Peyer's patch (tissue), 4 donors: ENCODE measurements around the gene EWSR1. TPM values are rescaled to one million over a fixed set of nuclear protein-coding genes. Genes with fewer than 3 reads are reported as not detected.
A peak's percentile ranks its signal among the peaks of the same experiment; 100 is the strongest.

Experiments used
- DNase-seq, 3 donors: peaks; one replicate each; pipeline ENCODE4 v3.0.0-alpha.2; 2017 to 2019
- H3K27ac ChIP-seq, 4 donors: fragments of 200-600 bp; sonication (generic); one replicate each; pipeline ENCODE4 v1.5.1; 2016 to 2019
- H3K27me3 ChIP-seq, 2 donors: fragments of 200-600 bp; sonication (generic); one replicate each; pipeline ENCODE4 v1.5.1; 2019
- H3K36me3 ChIP-seq, 3 donors: fragments of 200-600 bp; sonication (generic); one replicate each; pipeline ENCODE4 v1.5.1; 2016 to 2019
- H3K4me1 ChIP-seq, 4 donors: fragments of 200-600 bp; sonication (generic); one replicate each; pipeline ENCODE4 v1.5.1; 2016 to 2019
- H3K4me3 ChIP-seq, 4 donors: fragments of 200-600 bp; sonication (generic); 1 replicate in 3 of 4; 2 replicates in 1 of 4; pipeline ENCODE4 v1.5.1; 2016 to 2019; ENCODE audit warnings: mild to moderate bottlenecking in 1 of 4
- H3K9me3 ChIP-seq, 4 donors: fragments of 200-600 bp; sonication (generic); one replicate each; pipeline ENCODE4 v1.5.1; 2016 to 2019; ENCODE audit warnings: mild to moderate bottlenecking in 1 of 4
- CTCF ChIP-seq, 6 experiments: fragments of 450-650 bp in 4 of 6; fragments of 200-600 bp in 2 of 6; sonication (generic) in 1 of 6; IDR thresholded peaks; one replicate each; pipeline ENCODE4 v1.5.1; 2017 to 2019; ENCODE audit warnings: antibody characterized with exemption in 6 of 6, mild to moderate bottlenecking in 3 of 6, moderate library complexity in 1 of 6
- POLR2A ChIP-seq, 2 donors: fragments of 450-650 bp; IDR thresholded peaks; one replicate each; pipeline ENCODE4 v1.5.1; 2017; ENCODE audit warnings: antibody characterized with exemption in 2 of 2, mild to moderate bottlenecking in 2 of 2, moderate library complexity in 2 of 2
- total RNA-seq, 4 donors: library from RNA; depleted of rRNA; stranded (reverse); fragments of >200 nt; gene quantifications; one replicate each; pipeline ENCODE4 v1.1.0, GENCODE V29; 2016

The EWSR1 gene
- total RNA-seq, 4 donors from 2014 or later, result 186 to 444 (median 276) TPM

DNA sequence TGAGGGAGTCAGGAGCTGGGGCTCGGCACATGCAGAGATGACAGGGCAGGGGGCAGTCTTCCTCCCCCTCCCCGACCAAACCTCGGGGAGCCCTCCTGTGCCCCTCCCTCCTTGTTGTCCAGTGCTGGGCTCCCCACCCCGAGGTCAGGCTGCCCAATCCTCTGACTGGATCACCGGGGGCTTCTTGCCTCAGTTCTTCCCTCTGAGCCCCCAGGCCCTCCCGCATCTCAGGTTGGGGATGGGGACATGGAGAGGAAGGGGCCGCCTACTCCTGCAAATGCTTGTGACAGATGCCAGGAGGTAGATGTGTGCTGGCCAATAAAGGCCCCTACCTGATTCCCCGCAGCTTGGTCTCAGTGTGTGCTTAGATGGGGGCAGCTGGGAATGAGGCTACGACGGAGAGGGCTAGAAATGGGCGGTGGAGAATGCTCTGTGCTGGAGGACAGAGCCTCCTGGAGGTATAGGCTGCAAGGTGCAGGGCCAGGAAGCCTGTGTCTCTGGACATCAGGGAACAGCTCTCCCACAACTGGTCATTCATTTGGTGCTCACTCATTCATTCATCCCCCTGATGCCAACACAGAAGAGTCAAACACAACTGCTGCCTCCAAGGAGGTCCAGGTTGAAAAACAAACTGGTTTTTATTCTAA lies 8.7 kb upstream of the EWSR1 start:
- Histone ChIP-seq H3K27me3 (no peaks in the 10 kb centered on the region), H3K36me3 (peaks cover 0 to 7% (median 0%) of the 10 kb centered on the region in 3 donors), H3K4me1 (no peaks in the 10 kb centered on the region), H3K27ac (no peak overlapping the region), H3K4me3 (no peak overlapping the region), H3K9me3 (no peaks in the 10 kb centered on the region)
- no peak for TF ChIP-seq CTCF (IDR thresholded peaks at IDR 0.05)
- TF ChIP-seq POLR2A (IDR thresholded peaks at IDR 0.05), result no peak
- peak in 1 of 3 donors; percentile 8 for DNase-seq

GRCh38 chr22:29260031-29260560 lies 8.0 kb upstream of the EWSR1 start:
- H3K36me3 ChIP-seq, result peaks cover 0 to 14% (median 0%) of the 10 kb centered on the region in 3 donors
- H3K4me3 ChIP-seq, result no peak overlapping the region
- no peaks in the 10 kb centered on the region for H3K4me1 ChIP-seq
- H3K27me3 ChIP-seq, result no peaks in the 10 kb centered on the region
- DNase-seq, result no peak
- no peak overlapping the region for H3K27ac ChIP-seq
- no peaks in the 10 kb centered on the region for H3K9me3 ChIP-seq
- TF ChIP-seq POLR2A (IDR thresholded peaks at IDR 0.05) (no peak), CTCF (IDR thresholded peaks at IDR 0.05) (no peak)

GRCh38 chr22:29260601-29261315 lies 7.3 kb upstream of the EWSR1 start:
- no peak for TF ChIP-seq POLR2A (IDR thresholded peaks at IDR 0.05)
- no peak for TF ChIP-seq CTCF (IDR thresholded peaks at IDR 0.05)
- H3K27me3 ChIP-seq, result no peaks in the 10 kb centered on the region
- no peaks in the 10 kb centered on the region for H3K4me1 ChIP-seq
- no peak overlapping the region for H3K27ac ChIP-seq
- peaks cover 0 to 19% (median 0%) of the 10 kb centered on the region in 3 donors for H3K36me3 ChIP-seq
- peak in 1 of 3 donors; percentile 12 for DNase-seq
- H3K9me3 ChIP-seq, result no peaks in the 10 kb centered on the region
- H3K4me3 ChIP-seq, result no peak overlapping the region

- H3K27ac ChIP-seq, result no peak overlapping the region
These were observed 4.2 kb upstream of the EWSR1 start for GRCh38 chr22:29263791-29264276.

GRCh38 chr22:29265305-29265704 lies 2.8 kb upstream of the EWSR1 start:
- peak in 1 of 3 donors; percentile 10 for DNase-seq
- Histone ChIP-seq H3K27me3 (no peaks in the 10 kb centered on the region), H3K9me3 (no peaks in the 10 kb centered on the region), H3K4me3 (no peak overlapping the region), H3K36me3 (peaks cover 0 to 14% (median 0%) of the 10 kb centered on the region in 3 donors), H3K27ac (no peak overlapping the region), H3K4me1 (peaks cover 0 to 26% (median 6%) of the 10 kb centered on the region in 4 donors)
- TF ChIP-seq CTCF (IDR thresholded peaks at IDR 0.05) (no peak), POLR2A (IDR thresholded peaks at IDR 0.05) (no peak)

More at GRCh38 chr22:29263791-29264276, 4.2 kb upstream of the EWSR1 start:
- peaks cover 0 to 13% (median 4%) of the 10 kb centered on the region in 4 donors for H3K4me1 ChIP-seq
- H3K27me3 ChIP-seq, result no peaks in the 10 kb centered on the region
- no peaks in the 10 kb centered on the region for H3K9me3 ChIP-seq
- peaks cover 0 to 19% (median 0%) of the 10 kb centered on the region in 3 donors for H3K36me3 ChIP-seq
- no peak for TF ChIP-seq POLR2A (IDR thresholded peaks at IDR 0.05)
- no peak overlapping the region for H3K4me3 ChIP-seq
- DNase-seq, result no peak

DNA sequence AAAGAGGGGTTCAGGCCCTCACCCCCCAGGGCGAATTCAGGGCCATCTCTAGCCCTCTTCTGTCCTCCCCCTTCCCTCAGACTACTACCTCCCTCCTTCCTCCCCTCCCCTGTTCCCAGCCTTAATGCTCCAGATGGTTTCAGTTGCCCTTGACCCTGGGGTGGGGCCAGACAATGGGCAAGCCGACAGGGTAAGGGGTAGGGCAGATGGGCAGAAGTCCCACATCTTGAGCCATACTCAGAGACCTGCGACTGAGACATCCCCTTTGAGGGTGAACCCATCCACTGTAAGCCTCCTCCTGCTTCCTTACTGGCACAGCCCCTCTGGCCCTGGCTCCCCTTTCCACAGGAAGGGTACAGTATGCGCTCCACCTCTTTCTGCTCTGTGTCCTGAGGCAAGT lies 2.1 kb upstream of the EWSR1 start:
- H3K4me3 ChIP-seq, result no peak overlapping the region
- peaks cover 0 to 31% (median 9%) of the 10 kb centered on the region in 4 donors for H3K4me1 ChIP-seq
- TF ChIP-seq CTCF (IDR thresholded peaks at IDR 0.05), result no peak
- no peak for TF ChIP-seq POLR2A (IDR thresholded peaks at IDR 0.05)
- H3K9me3 ChIP-seq, result no peaks in the 10 kb centered on the region
- H3K27ac ChIP-seq, result peak overlapping the region in 1 of 4 donors; percentile 98
- peak in 1 of 3 donors; percentile 9 for DNase-seq
- H3K36me3 ChIP-seq, result peaks cover 0 to 14% (median 0%) of the 10 kb centered on the region in 3 donors
- no peaks in the 10 kb centered on the region for H3K27me3 ChIP-seq
